T-cell (primary cell): ENCODE data around the gene IFITM1. TPM values are rescaled to one million over a fixed set of nuclear protein-coding genes. Genes with fewer than 3 reads are reported as not detected.
"Not testable (repeated sequence)": the region's sequence is repeated elsewhere in the genome, so short reads cannot be mapped to it uniquely, and the experiment has no call there.

Experiments
- ATAC-seq, 4 experiments: fragments of 200-7000 bp in 3 of 4; fragments of 150-1000 bp in 1 of 4; cut with Tn5 transposase; replicated peaks in 1 of 4; 1 replicate in 3 of 4; 2 replicates in 1 of 4; pipeline ENCODE4 v1.10.0; 2021; ENCODE audit warnings: moderate library complexity in 3 of 4, mild to moderate bottlenecking in 2 of 4, moderate number of reproducible peaks in 1 of 4
- CTCF ChIA-PET, 2 donors: fragments of 300-600 bp; sonication (Branson Sonifier 250); formaldehyde crosslinking; loops; one replicate each; lab custom pipeline; 2022; ENCODE audit warnings: antibody characterized with exemption in 2 of 2; lab: Charles Lee
- POLR2A ChIA-PET, 2 donors: fragments of 300-600 bp; sonication (Branson Sonifier 250); formaldehyde crosslinking; loops; one replicate each; lab custom pipeline; 2022; ENCODE audit warnings: antibody characterized with exemption in 2 of 2; lab: Charles Lee
- DNase-seq, 35 experiments: peaks; one replicate each; pipeline versions ENCODE4 v3.0.0 to v3.0.0-alpha.2; 2013 to 2023
- H3K27ac ChIP-seq: one replicate; pipeline ENCODE4 v1.5.1; 2013; ENCODE audit warnings: low read length
- H3K27me3 ChIP-seq, 2 experiments: replicated peaks in 1 of 2; 1 replicate in 1 of 2; 2 replicates in 1 of 2; pipeline versions ENCODE4 v1.6.1 to v1.7.0; 2013; ENCODE audit warnings: low read length in 1 of 2, mixed read lengths in 1 of 2; ENCODE audit not compliant: control insufficient read depth in 2 of 2, insufficient read depth in 2 of 2; ENCODE audit errors: extremely low read depth in 1 of 2
- H3K36me3 ChIP-seq, 2 donors: 1 replicate in 1 of 2; 2 replicates in 1 of 2; pipeline versions ENCODE4 v1.6.1 to v1.7.0; 2013; ENCODE audit warnings: low read length in 1 of 2; ENCODE audit not compliant: control insufficient read depth in 2 of 2, insufficient read depth in 1 of 2; ENCODE audit errors: extremely low read depth in 1 of 2
- H3K4me1 ChIP-seq, 2 experiments: 1 replicate in 1 of 2; 2 replicates in 1 of 2; pipeline versions ENCODE4 v1.6.1 to v1.7.0; 2013; ENCODE audit warnings: low read length in 2 of 2, mixed read lengths in 1 of 2; ENCODE audit not compliant: insufficient read depth in 2 of 2, control insufficient read depth in 1 of 2; ENCODE audit errors: extremely low read depth in 1 of 2
- H3K4me3 ChIP-seq, 2 donors: 1 replicate in 1 of 2; 2 replicates in 1 of 2; pipeline versions ENCODE4 v1.5.1 to v1.7.0; 2013; ENCODE audit warnings: mild to moderate bottlenecking in 2 of 2, low read length in 1 of 2, moderate library complexity in 1 of 2; ENCODE audit not compliant: control insufficient read depth in 1 of 2; ENCODE audit errors: extremely low read depth in 1 of 2
- H3K9me3 ChIP-seq: 2 replicates; pipeline ENCODE4 v1.7.0; 2013
- H3K27ac Mint-ChIP-seq, 2 donors: one replicate each; pipeline ENCODE4 v1.8.0; 2020 to 2021; ENCODE audit warnings: mild to moderate bottlenecking in 2 of 2, mixed read lengths in 2 of 2
- H3K27me3 Mint-ChIP-seq, 2 donors: one replicate each; pipeline ENCODE4 v1.8.0; 2021 to 2022; ENCODE audit warnings: mixed read lengths in 2 of 2
- H3K36me3 Mint-ChIP-seq: one replicate; pipeline ENCODE4 v1.8.0; 2021; ENCODE audit warnings: mixed read lengths
- H3K4me1 Mint-ChIP-seq, 3 donors: one replicate each; pipeline ENCODE4 v1.8.0; 2020 to 2022; ENCODE audit warnings: mixed read lengths in 3 of 3, mild to moderate bottlenecking in 1 of 3
- H3K4me3 Mint-ChIP-seq, 3 donors: one replicate each; pipeline ENCODE4 v1.8.0; 2020 to 2022; ENCODE audit warnings: mild to moderate bottlenecking in 3 of 3, mixed read lengths in 3 of 3, moderate library complexity in 3 of 3
- H3K9me3 Mint-ChIP-seq, 3 donors: one replicate each; pipeline ENCODE4 v1.8.0; 2020 to 2022; ENCODE audit warnings: mixed read lengths in 3 of 3
- WGBS: methylation state at CpG from one replicate; pipeline ENCODE4 v1.1.5; 2013; ENCODE audit warnings: missing lambda C conversion rate; ENCODE audit not compliant: insufficient coverage; 5-methylcytosine and 5-hydroxymethylcytosine counted together
- total RNA-seq, 35 experiments: library from RNA in 6 of 35; stranded (reverse) in 6 of 35; fragments of 120-200 nt in 1 of 35; gene quantifications; one replicate each; pipeline versions ENCODE4 v1.2.1 to v1.2.4 and lab custom pipeline; 2013 to 2026

The IFITM1 gene
- total RNA-seq (100 to 1,000 TPM; 201 to 427 (median 243) TPM), total RNA-seq (lab: John Stamatoyannopoulos, UW) (13.4 to 200 (median 51.3) reads per million in 29 experiments)
- 436 TPM for total RNA-seq (2013)

DNA sequence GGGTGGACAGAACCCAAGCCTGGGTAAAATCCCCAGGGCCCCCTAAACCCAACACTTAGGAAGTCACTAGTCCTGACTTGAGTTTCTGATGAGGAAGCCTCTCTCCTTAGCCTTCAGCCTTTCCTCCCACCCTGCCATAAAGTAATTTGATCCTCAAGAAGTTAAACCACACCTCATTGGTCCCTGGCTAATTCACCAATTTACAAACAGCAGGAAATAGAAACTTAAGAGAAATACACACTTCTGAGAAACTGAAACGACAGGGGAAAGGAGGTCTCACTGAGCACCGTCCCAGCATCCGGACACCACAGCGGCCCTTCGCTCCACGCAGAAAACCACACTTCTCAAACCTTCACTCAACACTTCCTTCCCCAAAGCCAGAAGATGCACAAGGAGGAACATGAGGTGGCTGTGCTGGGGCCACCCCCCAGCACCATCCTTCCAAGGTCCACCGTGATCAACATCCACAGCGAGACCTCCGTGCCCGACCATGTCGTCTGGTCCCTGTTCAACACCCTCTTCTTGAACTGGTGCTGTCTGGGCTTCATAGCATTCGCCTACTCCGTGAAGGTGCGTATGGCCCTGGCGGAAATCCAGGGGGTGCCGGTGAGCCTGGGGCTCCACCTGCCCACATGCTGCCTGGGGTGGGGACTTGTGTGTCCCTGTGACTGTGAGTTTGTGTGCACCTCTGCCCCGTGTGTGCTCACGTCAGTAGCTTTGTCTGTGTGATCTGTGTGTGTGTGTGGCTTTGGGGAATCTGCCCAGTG, at the start of gene IFITM1:
Gene IFITM1 (plus strand): TSS at position 254 of the 767 bp plus-strand sequence. CDS start 131 bp downstream, at position 385.
- Histone ChIP-seq H3K27me3 (peaks cover 0 to 5% of the 10 kb centered on the region in 2 experiments), H3K9me3 (no peaks in the 10 kb centered on the region), H3K36me3 (peaks cover 0 to 15% of the 10 kb centered on the region in 2 donors), H3K27ac (peak within 1 kb of the TSS; percentile 86), H3K4me3 (peak within 1 kb of the TSS; percentile 87 to 99), H3K4me1 (peaks cover 7 to 52% of the 10 kb centered on the region in 2 experiments)
- Mint-ChIP-seq H3K4me1 (peaks cover 38 to 52% (median 46%) of the 10 kb centered on the region in 3 donors), H3K4me3 (peak within 1 kb of the TSS; percentile 90 to 94 (median 91)), H3K27me3 (no peaks in the 10 kb centered on the region), H3K27ac (peak within 1 kb of the TSS; percentile 97 to 99), H3K36me3 (peaks cover 15% of the 10 kb centered on the region), H3K9me3 (no peaks in the 10 kb centered on the region)
- peak; percentile 52 to 68 (median 57) for ATAC-seq
- ChIA-PET CTCF (no interaction called here), POLR2A (interaction anchor here in 1 of 2 donors (0.6 kb wide), 1 partner anchor 135 kb away, joined by 3 read pairs; no protein-coding TSS in a partner anchor)
- WGBS, result 0% methylated on average over 13 of the region's 18 CpGs
- peak; percentile 43 to 86 (median 64) for DNase-seq

DNA sequence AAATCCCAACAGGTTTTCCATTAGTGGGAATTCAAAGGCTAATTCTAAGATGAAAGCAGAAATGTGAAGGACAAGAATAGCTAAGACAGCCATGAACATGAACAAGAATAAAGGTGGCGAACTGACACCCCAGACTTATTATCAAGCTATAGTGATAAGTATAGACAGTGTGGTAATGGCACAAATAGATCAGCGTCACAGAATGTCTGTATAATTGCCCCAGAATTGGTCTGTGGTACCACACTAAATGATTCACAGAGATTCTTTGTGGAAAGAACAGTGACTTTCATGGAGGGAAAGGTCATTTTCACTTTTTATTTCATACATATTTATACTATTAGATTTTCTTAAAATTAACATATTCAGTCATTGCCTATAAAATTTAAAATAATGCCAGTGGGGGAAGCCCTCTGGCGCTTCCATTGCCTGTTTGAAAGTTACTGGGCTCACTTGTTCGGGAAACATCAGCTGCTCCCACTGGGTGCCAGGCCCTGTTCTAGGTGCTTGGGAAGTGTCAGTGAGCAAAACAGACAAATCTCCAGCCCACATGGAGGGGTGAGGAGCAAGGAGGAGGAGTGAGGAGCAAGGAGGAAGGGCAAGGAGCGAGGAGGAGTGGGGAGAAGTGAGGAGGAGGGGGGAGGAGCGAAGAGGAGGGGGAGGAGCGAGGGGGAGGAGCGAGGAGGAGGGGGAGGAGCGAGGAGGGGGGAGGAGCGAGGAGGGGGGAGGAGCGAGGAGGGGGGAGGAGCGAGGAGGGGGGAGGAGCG, 47.0 kb upstream of the IFITM1 start:
- 64% methylated on average over 2 of the region's 13 CpGs for WGBS
- H3K27ac Mint-ChIP-seq, result peak overlapping the region; percentile 83 to 85
- POLR2A ChIA-PET, result interaction anchor here in 1 of 2 donors (1.0 kb wide), 1 partner anchor 32 kb away, joined by 3 read pairs; no protein-coding TSS in a partner anchor
- no peaks in the 10 kb centered on the region for H3K27me3 Mint-ChIP-seq
- Histone ChIP-seq H3K36me3 (no peaks in the 10 kb centered on the region), H3K27me3 (no peaks in the 10 kb centered on the region), H3K27ac (peak overlapping the region; percentile 47), H3K4me1 (peaks cover 14 to 34% of the 10 kb centered on the region in 2 experiments), H3K4me3 (no peak overlapping the region), H3K9me3 (no peaks in the 10 kb centered on the region)
- H3K9me3 Mint-ChIP-seq, result no peaks in the 10 kb centered on the region
- CTCF ChIA-PET, result interaction anchor here in 1 of 2 donors (1.7 to 3.7 kb wide), 2 partner anchors 16 to 60 kb away, joined by 4 to 23 read pairs; partner anchors contain the start of genes BET1L and RIC8A
- H3K4me1 Mint-ChIP-seq, result peaks cover 27 to 40% (median 35%) of the 10 kb centered on the region in 3 donors
- ATAC-seq, result peak in 1 of 4 experiments; percentile 1
- peak overlapping the region; percentile 43 to 83 (median 72) for H3K4me3 Mint-ChIP-seq
- no peaks in the 10 kb centered on the region for H3K36me3 Mint-ChIP-seq
- peak in 4 of 35 experiments; percentile 16 to 57 (median 27) for DNase-seq

DNA sequence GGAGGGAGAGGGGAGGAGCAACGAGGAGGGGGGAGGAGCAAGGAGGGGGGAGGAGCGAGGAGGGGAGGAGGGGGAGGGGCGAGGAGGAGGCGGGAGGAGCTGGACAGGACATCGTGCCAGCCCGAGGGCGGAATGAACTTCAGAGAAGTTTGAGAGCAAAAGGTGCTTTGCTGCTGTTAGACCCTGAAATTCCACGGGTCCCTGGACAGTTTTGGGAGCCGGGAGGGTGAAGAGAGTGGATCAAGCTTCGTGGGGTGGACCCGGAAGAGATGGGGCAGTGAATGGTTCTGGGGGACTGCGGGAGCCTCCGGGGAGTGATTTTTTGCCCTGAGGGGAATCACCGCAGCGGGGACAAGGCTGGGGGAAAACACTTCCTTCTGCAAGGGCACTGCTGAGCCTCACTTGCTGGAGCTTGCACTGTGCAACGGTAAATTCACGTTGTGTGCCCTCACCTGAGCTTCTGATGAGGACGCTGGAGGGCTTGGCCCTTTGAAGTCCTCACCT, 46.3 kb upstream of the IFITM1 start:
- Histone ChIP-seq H3K4me3 (peak overlapping the region; percentile 53 to 60), H3K9me3 (no peaks in the 10 kb centered on the region), H3K27me3 (no peaks in the 10 kb centered on the region), H3K4me1 (peaks cover 14 to 34% of the 10 kb centered on the region in 2 experiments), H3K27ac (peak overlapping the region; percentile 88), H3K36me3 (no peaks in the 10 kb centered on the region)
- 16% methylated on average over 13 of the region's 18 CpGs for WGBS
- ChIA-PET CTCF (interaction anchor here in 1 of 2 donors (1.7 to 3.7 kb wide), 2 partner anchors 16 to 60 kb away, joined by 4 to 23 read pairs; partner anchors contain the start of genes BET1L and RIC8A), POLR2A (interaction anchor here (0.5 to 1.0 kb wide), 3 partner anchors 10 to 72 kb away, joined by 3 to 7 read pairs (median 3); no protein-coding TSS in a partner anchor)
- DNase-seq (peak in 29 of 35 experiments; percentile 25 to 75 (median 54)), ATAC-seq (peak; percentile 40 to 58 (median 52))
- Mint-ChIP-seq H3K4me3 (peak overlapping the region; percentile 81 to 85 (median 83)), H3K4me1 (peaks cover 27 to 40% (median 35%) of the 10 kb centered on the region in 3 donors), H3K27ac (peak overlapping the region; percentile 98), H3K36me3 (no peaks in the 10 kb centered on the region), H3K9me3 (no peaks in the 10 kb centered on the region), H3K27me3 (no peaks in the 10 kb centered on the region)

DNA sequence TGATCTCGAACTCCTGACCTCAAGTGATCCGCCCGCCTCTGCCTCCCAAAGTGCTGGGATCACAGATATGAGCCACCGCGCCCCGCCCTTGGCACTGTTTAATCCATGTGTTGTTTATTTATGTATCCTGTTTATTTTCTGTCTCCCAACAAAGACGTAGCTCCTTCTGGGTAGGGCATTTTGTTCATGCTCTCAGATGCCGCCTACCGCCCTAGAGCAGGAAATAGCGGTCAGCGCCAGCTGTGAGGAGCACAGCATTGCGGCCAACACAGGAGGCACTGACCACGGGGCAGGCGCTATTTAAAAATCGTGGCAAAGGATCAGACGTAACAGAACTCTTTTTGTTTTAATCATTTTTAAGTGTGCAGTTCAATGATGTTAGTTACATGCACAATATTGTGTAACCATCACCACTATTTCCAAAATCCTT, 45.1 kb upstream of the IFITM1 start:
- WGBS, result 0% methylated on average over 7 of the region's 16 CpGs
- Histone ChIP-seq H3K4me3 (peak overlapping the region; percentile 54 to 60), H3K4me1 (peaks cover 14 to 34% of the 10 kb centered on the region in 2 experiments), H3K27ac (peak overlapping the region; percentile 88)
- H3K9me3 Mint-ChIP-seq, H3K9me3 ChIP-seq, H3K36me3 Mint-ChIP-seq, H3K36me3 ChIP-seq, H3K27me3 Mint-ChIP-seq, H3K27me3 ChIP-seq: not testable (repeated sequence)
- ChIA-PET CTCF (interaction anchor here (0.5 to 3.7 kb wide), 2 partner anchors 18 kb away, joined by 3 to 23 read pairs; no protein-coding TSS in a partner anchor), POLR2A (interaction anchor here in 1 of 2 donors (0.6 kb wide), 1 partner anchor 20 kb away, joined by 3 read pairs; the partner anchor contains the start of gene PGGHG)
- ATAC-seq (peak; percentile 15 to 54 (median 35)), DNase-seq (peak in 33 of 35 experiments; percentile 28 to 78 (median 59))
- peaks cover 27 to 40% (median 35%) of the 10 kb centered on the region in 3 donors for H3K4me1 Mint-ChIP-seq
- peak overlapping the region; percentile 98 for H3K27ac Mint-ChIP-seq
- H3K4me3 Mint-ChIP-seq, result peak overlapping the region; percentile 81 to 85 (median 83)

DNA sequence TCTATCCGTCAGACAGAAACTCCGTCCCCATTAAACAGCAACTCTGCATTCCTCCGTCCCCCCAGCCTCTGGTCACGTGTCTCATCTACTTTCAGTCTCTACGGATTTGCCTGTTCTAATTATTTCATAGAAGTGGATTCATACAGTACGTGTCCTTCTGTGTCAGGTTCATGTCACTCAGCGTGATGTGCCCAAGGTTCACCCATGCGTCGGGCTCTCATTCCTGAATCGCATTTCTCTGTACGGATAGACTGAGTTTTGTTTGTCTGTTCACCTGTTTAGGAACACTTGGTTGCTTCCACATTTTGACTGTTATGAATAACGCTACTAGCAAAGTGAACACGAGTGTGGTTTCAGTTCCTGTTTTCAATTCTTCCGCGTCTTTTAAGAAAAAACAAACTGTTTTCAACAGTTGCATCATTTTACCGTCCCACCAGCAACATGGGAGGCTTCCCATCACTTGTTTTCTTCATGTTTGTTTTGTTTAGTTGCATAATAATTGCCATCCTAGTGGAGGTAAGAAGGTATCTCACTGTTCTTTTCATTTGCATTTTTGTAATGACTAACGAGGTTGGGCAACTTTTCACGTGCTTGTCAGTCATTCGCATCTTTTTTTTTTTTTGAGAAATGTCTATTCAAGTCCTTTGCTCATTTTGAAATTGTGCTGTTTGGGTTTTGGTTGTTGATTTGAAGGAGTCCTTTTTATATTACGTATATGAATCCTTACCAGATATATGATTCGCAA, 44.5 kb upstream of the IFITM1 start:
- ChIA-PET CTCF (no interaction called here), POLR2A (no interaction called here)
- peak overlapping the region; percentile 54 to 60 for H3K4me3 ChIP-seq
- Mint-ChIP-seq H3K27ac (peak overlapping the region; percentile 98), H3K36me3 (no peaks in the 10 kb centered on the region), H3K4me3 (peak overlapping the region; percentile 81 to 85 (median 83)), H3K27me3 (no peaks in the 10 kb centered on the region), H3K9me3 (no peaks in the 10 kb centered on the region), H3K4me1 (peaks cover 27 to 40% (median 35%) of the 10 kb centered on the region in 3 donors)
- H3K27me3 ChIP-seq, result no peaks in the 10 kb centered on the region
- no peaks in the 10 kb centered on the region for H3K9me3 ChIP-seq
- WGBS, result 0% methylated on average over 8 of the region's 21 CpGs
- peaks cover 14 to 34% of the 10 kb centered on the region in 2 experiments for H3K4me1 ChIP-seq
- H3K27ac ChIP-seq, result peak overlapping the region; percentile 88
- DNase-seq (peak in 34 of 35 experiments; percentile 39 to 84 (median 58)), ATAC-seq (peak; percentile 60 to 78 (median 66))
- H3K36me3 ChIP-seq, result no peaks in the 10 kb centered on the region
